H1 (cell line): ENCODE results near the gene HAO2. TPM values are rescaled to one million over a fixed set of nuclear protein-coding genes. Genes with fewer than 3 reads are reported as not detected.

Experiments used
- EGR1 ChIP-seq: IDR thresholded peaks from 2 replicates; pipeline ENCODE4 v1.6.1; 2011; ENCODE audit warnings: low read depth, low read length, borderline replicate concordance
- POLR2A ChIP-seq, 2 experiments: IDR thresholded peaks; 1 replicate in 1 of 2; 2 replicates in 1 of 2; pipeline ENCODE4 v1.6.1; 2011; ENCODE audit warnings: low read depth in 2 of 2, low read length in 2 of 2, mild to moderate bottlenecking in 2 of 2; ENCODE audit errors: control extremely low read depth in 1 of 2
- polyA plus RNA-seq, 7 experiments: library from polyadenylated mRNA; depleted of rRNA in 3 of 7; stranded (reverse) in 5 of 7; unstranded in 2 of 7; fragments of >200 nt in 5 of 7; fragments of 200-250 nt in 2 of 7; gene quantifications; 1 replicate in 5 of 7; 2 replicates in 1 of 7; 4 replicates in 1 of 7; pipeline versions ENCODE4 v1.2.1 to v1.2.3, GENCODE V29; 2011 to 2013; ENCODE audit warnings: missing spikeins in 2 of 7, mixed read lengths in 2 of 7
- total RNA-seq: library from RNA; stranded (reverse); fragmentation: NEBNext Ultra II Directional; extraction: Animal tissue kit (Norgen Biotek cat#: 25700); gene quantifications from 2 replicates; pipeline ENCODE4 v1.2.1, GENCODE V29; 2021

Gene HAO2
- total and polyA plus RNA-seq, 2 of the 8 experiments (the other 6 are each of a cell fraction or from before 2014, with no cell fraction given), result not detected

- TF ChIP-seq POLR2A (IDR thresholded peaks at IDR 0.05; ENCODE audit: control extremely low read depth in 1 of 2, low read depth in 2 of 2, low read length in 2 of 2) (no peak), EGR1 (no peak)
- TF ChIP-seq, all 59 proteins: peak for 0
These were observed 48.5 kb upstream of the HAO2 start (continued) for GRCh38 chr1:119320100-119320499.
